Spleen (tissue), 3 donors: ENCODE measurements around the gene FBXL13.

Experiments
- POLR2A ChIP-seq, 3 donors: fragments of 450-650 bp; IDR thresholded peaks; one replicate each; pipeline ENCODE4 v1.5.1; 2017; ENCODE audit warnings: antibody characterized with exemption in 3 of 3, mild to moderate bottlenecking in 1 of 3
- POLR2AphosphoS5 ChIP-seq, 3 donors: sonication (generic); formaldehyde crosslinking; IDR thresholded peaks; one replicate each; pipeline ENCODE4 v1.5.1; 2017; ENCODE audit warnings: antibody characterized with exemption in 3 of 3

DNA sequence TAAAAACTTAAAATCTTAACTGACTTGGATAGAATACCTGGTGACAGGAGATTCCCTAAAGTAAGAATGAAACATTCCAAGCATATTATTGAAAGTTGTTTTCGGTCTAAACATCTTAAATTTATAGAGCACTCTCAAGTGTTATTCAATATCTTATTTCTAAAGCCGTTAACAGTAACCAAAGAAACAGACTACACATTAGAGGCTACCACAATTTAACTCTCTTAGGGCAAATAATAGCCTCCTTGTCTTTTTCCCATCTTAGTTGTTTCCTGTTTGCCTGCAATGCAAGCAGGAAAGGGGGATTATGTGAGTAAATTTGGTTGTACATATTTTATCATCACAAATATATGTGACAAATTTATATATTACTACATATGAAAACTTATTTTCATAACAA lies 42.9 kb upstream of the FBXL13 start:
- TF ChIP-seq POLR2AphosphoS5 (IDR thresholded peaks at IDR 0.05) (no peak), POLR2A (IDR thresholded peaks at IDR 0.05) (no peak)
